BLaER1 (cell line): ENCODE results near the gene HOXD3.

Experiments
- H3K27ac ChIP-seq: shearing (Covaris generic); formaldehyde crosslinking; 2 replicates; pipeline ENCODE4 v1.8.1; 2022
- H3K27me3 ChIP-seq: shearing (Covaris generic); formaldehyde crosslinking; 2 replicates; pipeline ENCODE4 v1.8.1; 2022
- H3K36me3 ChIP-seq: shearing (Covaris generic); formaldehyde crosslinking; 2 replicates; pipeline ENCODE4 v1.8.1; 2022
- H3K4me1 ChIP-seq: shearing (Covaris generic); formaldehyde crosslinking; 2 replicates; pipeline ENCODE4 v1.8.1; 2022
- H3K4me2 ChIP-seq: shearing (Covaris generic); formaldehyde crosslinking; 2 replicates; pipeline ENCODE4 v1.8.1; 2022
- H3K4me3 ChIP-seq: shearing (Covaris generic); formaldehyde crosslinking; 2 replicates; pipeline ENCODE4 v1.8.1; 2022
- H3K9ac ChIP-seq: shearing (Covaris generic); formaldehyde crosslinking; 2 replicates; pipeline ENCODE4 v1.8.1; 2022
- H3K9me3 ChIP-seq: shearing (Covaris generic); formaldehyde crosslinking; 2 replicates; pipeline ENCODE4 v1.8.1; 2022
- H4K20me1 ChIP-seq: shearing (Covaris generic); formaldehyde crosslinking; 2 replicates; pipeline ENCODE4 v1.8.1; 2022
- Cebpa-rat ChIP-seq: shearing (Covaris generic); IDR thresholded peaks from 2 replicates; pipeline ENCODE4 v1.8.1; 2022

HOXD3 gene

GRCh38 chr2:176163672-176164056 lies 6.6 kb downstream of the HOXD3 start:
- no peak overlapping the region for H3K27ac ChIP-seq
- no peaks in the 10 kb centered on the region for H3K4me1 ChIP-seq
- no peak overlapping the region for H3K4me2 ChIP-seq
- peaks cover 55% of the 10 kb centered on the region for H3K27me3 ChIP-seq
- no peak overlapping the region for H3K9ac ChIP-seq
- H3K4me3 ChIP-seq: no peak overlapping the region
- no peaks in the 10 kb centered on the region for H4K20me1 ChIP-seq
- no peak for TF ChIP-seq Cebpa-rat
- peaks cover 67% of the 10 kb centered on the region for H3K9me3 ChIP-seq
- no peaks in the 10 kb centered on the region for H3K36me3 ChIP-seq

DNA sequence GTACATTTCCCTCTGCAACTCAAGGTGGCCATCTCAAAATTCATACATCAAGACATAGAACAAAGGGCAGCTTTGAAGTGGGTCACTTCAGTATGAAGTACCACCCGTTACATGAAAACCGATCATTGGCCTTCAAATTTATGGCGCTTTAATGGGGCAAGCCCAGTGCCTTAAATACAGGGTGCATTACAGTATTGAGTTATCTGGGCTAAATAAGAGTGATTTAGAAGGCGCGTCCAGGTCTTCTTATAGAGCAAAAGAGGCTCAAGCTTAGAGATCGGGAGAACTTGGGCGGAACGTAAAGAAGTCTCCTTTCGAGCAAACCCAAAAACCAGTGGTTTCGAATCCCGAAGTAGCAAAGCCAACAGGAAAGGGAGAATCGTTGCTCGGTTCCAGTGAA lies 7.1 kb downstream of the HOXD3 start:
- H3K9me3 ChIP-seq: peaks cover 65% of the 10 kb centered on the region
- TF ChIP-seq Cebpa-rat: no peak
- no peak overlapping the region for H3K9ac ChIP-seq
- H4K20me1 ChIP-seq: no peaks in the 10 kb centered on the region
- no peak overlapping the region for H3K4me3 ChIP-seq
- no peak overlapping the region for H3K27ac ChIP-seq
- no peaks in the 10 kb centered on the region for H3K36me3 ChIP-seq
- no peaks in the 10 kb centered on the region for H3K4me1 ChIP-seq
- H3K27me3 ChIP-seq: peaks cover 50% of the 10 kb centered on the region
- no peak overlapping the region for H3K4me2 ChIP-seq

DNA sequence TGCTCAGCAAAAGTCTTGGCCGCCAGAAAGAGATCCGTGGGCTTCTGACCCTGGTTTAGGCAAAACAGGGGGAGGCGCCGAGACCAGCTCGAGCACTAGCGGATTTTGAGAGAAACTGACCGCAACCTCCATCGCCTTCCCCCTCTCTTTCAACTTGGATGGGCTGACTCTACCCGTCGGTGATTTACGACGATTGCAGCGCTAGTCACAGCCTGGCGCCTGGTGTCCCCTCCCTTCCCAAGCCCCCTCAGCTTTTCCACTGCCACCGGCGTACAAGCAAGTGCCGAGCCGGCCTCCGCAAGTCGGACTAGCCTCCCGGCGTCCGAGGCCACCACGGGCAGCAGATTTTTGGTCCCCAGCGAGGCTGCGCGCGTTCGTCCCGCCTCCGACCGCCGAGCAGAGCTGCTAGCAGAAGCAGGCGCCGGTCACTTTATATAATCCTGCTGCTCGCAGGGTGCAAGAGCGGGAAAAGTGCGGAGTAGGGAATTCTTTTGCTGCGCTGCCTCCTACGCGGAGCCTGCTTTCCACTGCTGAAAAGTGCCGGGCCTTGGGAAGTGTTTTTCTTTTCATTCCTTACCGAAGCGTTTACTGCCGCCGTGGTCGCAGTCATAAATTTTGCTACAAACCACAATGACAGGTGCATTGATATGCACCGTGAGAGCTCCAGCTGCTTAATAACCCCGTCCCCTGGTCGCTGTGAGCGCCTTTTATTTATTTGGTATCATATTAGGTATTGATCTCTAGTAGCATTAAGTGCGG lies 7.7 kb downstream of the HOXD3 start:
- Histone ChIP-seq H3K27me3 (peaks cover 44% of the 10 kb centered on the region), H3K9me3 (peaks cover 59% of the 10 kb centered on the region), H3K36me3 (no peaks in the 10 kb centered on the region), H3K4me1 (no peaks in the 10 kb centered on the region), H3K4me3 (no peak overlapping the region), H3K27ac (no peak overlapping the region), H3K4me2 (no peak overlapping the region), H3K9ac (no peak overlapping the region), H4K20me1 (no peaks in the 10 kb centered on the region)
- TF ChIP-seq Cebpa-rat: no peak

GRCh38 chr2:176165370-176166050 lies 8.4 kb downstream of the HOXD3 start:
- Histone ChIP-seq H3K36me3 (no peaks in the 10 kb centered on the region), H3K27me3 (peaks cover 37% of the 10 kb centered on the region; the same call in 1 of the 2 replicates), H3K4me2 (no peak overlapping the region), H3K9ac (no peak overlapping the region), H3K9me3 (peaks cover 52% of the 10 kb centered on the region), H3K27ac (no peak overlapping the region), H3K4me1 (no peaks in the 10 kb centered on the region), H4K20me1 (no peaks in the 10 kb centered on the region), H3K4me3 (no peak overlapping the region)
- TF ChIP-seq Cebpa-rat: no peak

DNA sequence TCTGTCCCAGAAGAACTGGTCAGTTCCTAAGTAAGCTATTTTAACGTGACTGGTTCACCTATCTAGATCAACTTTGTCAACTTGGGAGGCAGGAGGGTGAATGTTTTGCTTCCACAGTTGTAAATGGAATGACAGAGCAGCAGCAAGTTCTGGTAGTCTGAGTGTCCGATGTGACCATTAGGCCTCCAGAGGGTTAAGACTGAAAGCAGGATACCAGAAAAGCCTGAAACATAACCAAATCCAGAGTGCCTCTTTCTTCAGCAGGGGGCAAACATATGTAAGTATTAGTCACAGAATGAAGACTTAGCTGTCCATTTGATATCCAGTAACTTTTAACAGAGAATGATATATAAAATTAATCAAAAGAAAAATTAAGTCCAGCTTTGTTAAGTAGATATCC lies 9.2 kb downstream of the HOXD3 start:
- Histone ChIP-seq H3K36me3 (no peaks in the 10 kb centered on the region), H3K27me3 (peaks cover 32% of the 10 kb centered on the region; the same call in 1 of the 2 replicates), H3K4me3 (no peak overlapping the region), H3K9ac (no peak overlapping the region), H3K27ac (no peak overlapping the region), H3K4me2 (no peak overlapping the region), H3K4me1 (no peaks in the 10 kb centered on the region), H3K9me3 (peaks cover 44% of the 10 kb centered on the region), H4K20me1 (no peaks in the 10 kb centered on the region)
- no peak for TF ChIP-seq Cebpa-rat

GRCh38 chr2:176167398-176167797 lies 10.3 kb downstream of the HOXD3 start:
- Histone ChIP-seq H3K27ac (no peak overlapping the region), H3K9ac (no peak overlapping the region), H3K27me3 (peaks cover 30% of the 10 kb centered on the region), H3K4me3 (no peak overlapping the region), H4K20me1 (no peaks in the 10 kb centered on the region), H3K4me1 (no peaks in the 10 kb centered on the region), H3K9me3 (peaks cover 44% of the 10 kb centered on the region), H3K4me2 (no peak overlapping the region), H3K36me3 (no peaks in the 10 kb centered on the region)
- no peak for TF ChIP-seq Cebpa-rat

- peaks cover 34% of the 10 kb centered on the region for H3K9me3 ChIP-seq
- no peak overlapping the region for H3K27ac ChIP-seq
- no peak overlapping the region for H3K4me3 ChIP-seq
- no peak for TF ChIP-seq Cebpa-rat
- H3K36me3 ChIP-seq: no peaks in the 10 kb centered on the region
- no peak overlapping the region for H3K4me2 ChIP-seq
- H4K20me1 ChIP-seq: no peaks in the 10 kb centered on the region
- H3K27me3 ChIP-seq: peaks cover 42% of the 10 kb centered on the region
- no peaks in the 10 kb centered on the region for H3K4me1 ChIP-seq
- no peak overlapping the region for H3K9ac ChIP-seq
Observed at GRCh38 chr2:176169181-176169580, 12.1 kb downstream of the HOXD3 start.

- H3K4me2 ChIP-seq: no peak overlapping the region
- peaks cover 42% of the 10 kb centered on the region for H3K27me3 ChIP-seq
- TF ChIP-seq Cebpa-rat: no peak
- H3K9ac ChIP-seq: no peak overlapping the region
- H3K4me1 ChIP-seq: no peaks in the 10 kb centered on the region
- no peaks in the 10 kb centered on the region for H3K36me3 ChIP-seq
- no peaks in the 10 kb centered on the region for H4K20me1 ChIP-seq
- H3K9me3 ChIP-seq: peaks cover 33% of the 10 kb centered on the region
- H3K27ac ChIP-seq: no peak overlapping the region
- H3K4me3 ChIP-seq: no peak overlapping the region
Observed at GRCh38 chr2:176169711-176170110, 12.6 kb downstream of the HOXD3 start.

DNA sequence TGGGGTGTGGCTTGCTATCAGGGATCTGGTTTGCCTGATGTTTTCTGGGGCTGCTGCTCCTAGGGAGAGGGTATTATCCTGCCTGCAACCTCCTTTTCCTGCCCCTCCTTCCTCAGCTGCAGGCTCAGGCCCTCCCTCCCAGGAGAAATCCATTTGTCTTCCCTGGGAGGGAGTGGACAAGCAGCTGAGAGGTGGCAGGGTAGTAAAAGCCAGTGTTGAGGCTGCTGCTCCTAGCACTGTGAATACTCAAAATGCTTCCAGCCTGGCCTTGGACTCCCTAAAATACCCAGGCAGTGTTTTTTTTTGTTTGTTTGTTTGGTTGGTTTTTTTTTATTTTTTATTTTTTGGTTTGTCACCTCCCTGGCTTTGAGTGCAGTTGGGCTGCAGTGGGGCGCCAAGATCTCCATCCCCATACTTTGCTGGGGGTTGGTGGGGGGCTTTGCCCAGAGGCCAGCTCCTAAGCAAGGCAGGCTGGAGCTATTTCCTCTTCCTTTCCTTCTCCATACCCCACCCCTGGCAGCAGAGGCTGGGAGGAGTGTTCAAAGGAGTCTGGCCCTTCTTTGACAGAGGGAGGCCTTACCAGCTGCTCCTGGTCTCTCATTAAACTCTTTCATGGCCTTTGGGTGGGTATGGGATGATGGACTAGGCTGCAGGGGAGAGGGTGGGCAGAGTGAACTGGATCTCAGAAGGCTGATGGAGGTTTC lies 13.6 kb downstream of the HOXD3 start:
- Histone ChIP-seq H3K27ac (no peak overlapping the region), H3K9ac (no peak overlapping the region), H3K36me3 (no peaks in the 10 kb centered on the region), H3K4me2 (no peak overlapping the region), H3K4me3 (no peak overlapping the region), H3K27me3 (peaks cover 43% of the 10 kb centered on the region), H3K9me3 (peaks cover 33% of the 10 kb centered on the region), H4K20me1 (no peaks in the 10 kb centered on the region), H3K4me1 (no peaks in the 10 kb centered on the region)
- no peak for TF ChIP-seq Cebpa-rat
